Mucosa of descending colon (tissue), 3 donors: ENCODE measurements around the gene NMNAT3. TPM values are rescaled to one million over a fixed set of nuclear protein-coding genes. Genes with fewer than 3 reads are reported as not detected.

Experiments used
- ATAC-seq: fragments of 200-7000 bp; cut with Tn5 transposase; one replicate; pipeline ENCODE4 v1.9.1; 2020; ENCODE audit warnings: mild to moderate bottlenecking, moderate library complexity
- DNase-seq, 3 donors: peaks; one replicate each; pipeline ENCODE4 v3.0.0-alpha.2; 2020
- H3K36me3 ChIP-seq: fragments of 200-600 bp; one replicate; pipeline ENCODE4 v1.8.0; 2021; ENCODE audit warnings: low read depth, mild to moderate bottlenecking
- H3K4me1 ChIP-seq: fragments of 200-600 bp; one replicate; pipeline ENCODE4 v1.8.0; 2021; ENCODE audit warnings: low read depth, mild to moderate bottlenecking
- H3K4me3 ChIP-seq: fragments of 200-600 bp; one replicate; pipeline ENCODE4 v1.8.0; 2021; ENCODE audit warnings: mild to moderate bottlenecking
- H3K9me3 ChIP-seq: fragments of 200-600 bp; one replicate; pipeline ENCODE4 v1.8.0; 2021; ENCODE audit warnings: mild to moderate bottlenecking
- intact Hi-C, 2 donors: fragments of 100-400 bp; cut with DNase I in 1 of 2; cut with micrococcal nuclease in 1 of 2; formaldehyde crosslinking; loops; one replicate each; pipeline versions ENCODE4 v1.11.0 to v1.11.1; 2022; cut with DNase I, micrococcal nuclease
- total RNA-seq, 3 donors: library from RNA; stranded (reverse); fragmentation: NEBNext Ultra II Directional in 2 of 3; extraction: Animal tissue kit (Norgen Biotek cat#: 25700) in 2 of 3; gene quantifications; one replicate each; pipeline versions ENCODE4 v1.2.1 to v1.2.4, GENCODE V29; 2021 to 2023
- TF ChIP-seq, protein P1 (sequence below): fragments of 200-600 bp; IDR thresholded peaks from one replicate; pipeline ENCODE4 v1.8.0; 2022; ENCODE audit warnings: antibody characterized with exemption, mild to moderate bottlenecking
- donor health status: DM: no; HTN: no; CAD: no; lungs with moderate emphysema.
- donor health status: DM: no; HTN: no; CAD: no.
- donor health status: DM: no; HTN: yes; CAD: no.

NMNAT3 gene
- total RNA-seq, 3 donors from 2014 or later, result 7.9 to 11.9 (median 10.7) TPM

DNA sequence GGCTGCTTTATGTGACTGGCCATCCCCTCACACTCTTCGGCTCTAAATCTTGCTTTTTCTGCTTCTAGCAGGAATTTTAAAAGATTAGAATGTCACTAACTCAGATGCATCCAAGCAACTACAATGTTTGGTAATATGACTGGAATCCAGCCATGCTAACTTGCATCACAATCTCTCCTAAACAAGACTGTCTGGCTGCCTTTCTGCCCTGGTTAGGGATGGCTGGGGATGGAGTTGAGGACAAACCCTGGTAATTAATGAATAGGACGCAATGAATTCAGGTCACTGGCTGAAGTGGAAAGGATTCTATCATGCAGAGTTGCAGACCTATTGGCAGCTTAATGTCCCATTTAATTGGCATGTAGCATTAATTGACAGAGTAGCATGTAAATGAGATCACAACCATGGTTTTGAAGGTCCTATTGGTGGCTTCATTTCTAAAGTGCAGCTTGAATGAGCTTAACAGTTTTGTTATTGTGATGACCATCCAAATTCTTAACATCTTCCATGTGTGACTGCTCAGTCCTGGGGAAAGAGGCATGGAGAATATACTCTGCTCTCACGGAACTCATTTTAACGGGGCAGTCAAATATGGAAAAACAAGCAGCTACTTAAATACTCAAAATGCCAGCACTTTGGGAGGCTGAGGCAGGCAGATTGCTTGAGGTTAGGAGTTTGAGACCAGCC lies 21.7 kb downstream of the NMNAT3 start:
- Histone ChIP-seq H3K4me3 (no peak overlapping the region), H3K9me3 (no peaks in the 10 kb centered on the region), H3K4me1 (no peaks in the 10 kb centered on the region), H3K36me3 (no peaks in the 10 kb centered on the region)
- intact Hi-C loops, result no loop called here
- DNase-seq (no peak), ATAC-seq (peak; percentile 31)
- TF ChIP-seq, protein P1, sequence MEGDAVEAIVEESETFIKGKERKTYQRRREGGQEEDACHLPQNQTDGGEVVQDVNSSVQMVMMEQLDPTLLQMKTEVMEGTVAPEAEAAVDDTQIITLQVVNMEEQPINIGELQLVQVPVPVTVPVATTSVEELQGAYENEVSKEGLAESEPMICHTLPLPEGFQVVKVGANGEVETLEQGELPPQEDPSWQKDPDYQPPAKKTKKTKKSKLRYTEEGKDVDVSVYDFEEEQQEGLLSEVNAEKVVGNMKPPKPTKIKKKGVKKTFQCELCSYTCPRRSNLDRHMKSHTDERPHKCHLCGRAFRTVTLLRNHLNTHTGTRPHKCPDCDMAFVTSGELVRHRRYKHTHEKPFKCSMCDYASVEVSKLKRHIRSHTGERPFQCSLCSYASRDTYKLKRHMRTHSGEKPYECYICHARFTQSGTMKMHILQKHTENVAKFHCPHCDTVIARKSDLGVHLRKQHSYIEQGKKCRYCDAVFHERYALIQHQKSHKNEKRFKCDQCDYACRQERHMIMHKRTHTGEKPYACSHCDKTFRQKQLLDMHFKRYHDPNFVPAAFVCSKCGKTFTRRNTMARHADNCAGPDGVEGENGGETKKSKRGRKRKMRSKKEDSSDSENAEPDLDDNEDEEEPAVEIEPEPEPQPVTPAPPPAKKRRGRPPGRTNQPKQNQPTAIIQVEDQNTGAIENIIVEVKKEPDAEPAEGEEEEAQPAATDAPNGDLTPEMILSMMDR, result no peak

DNA sequence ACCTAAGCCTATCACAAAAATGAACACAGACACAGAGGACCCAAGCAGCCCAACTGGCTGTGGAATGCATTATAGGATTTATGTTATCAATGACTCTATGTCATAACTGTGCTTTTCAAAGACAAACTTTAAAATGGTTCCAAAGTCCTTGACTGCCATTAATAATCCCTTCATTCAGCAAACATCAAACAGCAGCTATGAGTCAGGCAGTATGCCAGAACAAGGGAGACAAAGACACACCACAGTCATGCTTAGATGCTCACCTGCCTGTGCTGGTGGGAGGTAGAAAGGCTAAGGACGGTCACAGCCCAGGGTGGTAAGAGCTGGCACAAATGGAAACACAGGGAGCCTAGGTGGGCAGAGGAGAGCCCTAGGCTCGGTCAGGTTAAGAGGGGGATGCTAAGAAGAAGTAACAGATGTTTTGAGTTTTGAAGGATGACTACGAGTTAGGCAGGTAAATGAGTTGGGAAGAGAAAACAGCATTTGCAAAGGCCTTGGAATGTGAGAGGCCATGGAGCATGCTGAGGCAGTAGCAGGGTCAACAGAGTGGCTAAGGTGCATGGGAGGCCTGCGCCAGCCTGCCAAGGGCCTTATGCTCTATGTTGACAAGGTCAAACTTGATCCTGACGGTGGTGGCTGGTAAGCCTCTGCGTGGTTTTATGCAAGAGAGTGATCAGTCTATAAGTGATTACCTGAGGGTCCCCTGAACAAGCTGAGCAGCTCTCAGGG lies 23.0 kb downstream of the NMNAT3 start:
- Histone ChIP-seq H3K4me1 (no peaks in the 10 kb centered on the region), H3K9me3 (no peaks in the 10 kb centered on the region), H3K4me3 (no peak overlapping the region), H3K36me3 (no peaks in the 10 kb centered on the region)
- TF ChIP-seq, protein P1, result no peak
- intact Hi-C loops, result no loop called here
- DNase-seq (no peak), ATAC-seq (peak; percentile 59)

DNA sequence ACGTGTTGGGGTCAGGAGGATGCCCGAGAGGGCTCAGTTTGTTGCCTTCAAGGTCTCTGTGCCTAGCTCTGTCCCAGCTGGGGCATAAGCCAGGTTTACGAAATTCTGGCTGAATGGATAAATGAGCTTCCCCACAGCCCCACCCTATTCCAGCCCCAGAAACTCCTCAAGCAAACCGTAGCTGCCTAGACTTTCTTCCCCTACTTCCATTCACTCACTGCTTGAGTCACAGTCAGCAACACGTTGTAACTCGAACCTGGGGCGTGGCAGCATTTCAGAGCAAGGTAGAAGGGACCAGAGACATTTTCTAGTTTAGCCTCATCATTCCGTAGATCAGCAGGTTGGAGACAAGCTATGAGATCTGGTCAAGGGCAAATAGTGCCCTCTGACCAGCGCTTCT lies 24.2 kb downstream of the NMNAT3 start:
- no peak overlapping the region for H3K4me3 ChIP-seq
- H3K36me3 ChIP-seq, result no peaks in the 10 kb centered on the region
- H3K4me1 ChIP-seq, result no peaks in the 10 kb centered on the region
- ATAC-seq, result peak; percentile 28
- DNase-seq, result no peak
- no peaks in the 10 kb centered on the region for H3K9me3 ChIP-seq
- TF ChIP-seq, protein P1, result no peak
- intact Hi-C loops, result no loop called here

DNA sequence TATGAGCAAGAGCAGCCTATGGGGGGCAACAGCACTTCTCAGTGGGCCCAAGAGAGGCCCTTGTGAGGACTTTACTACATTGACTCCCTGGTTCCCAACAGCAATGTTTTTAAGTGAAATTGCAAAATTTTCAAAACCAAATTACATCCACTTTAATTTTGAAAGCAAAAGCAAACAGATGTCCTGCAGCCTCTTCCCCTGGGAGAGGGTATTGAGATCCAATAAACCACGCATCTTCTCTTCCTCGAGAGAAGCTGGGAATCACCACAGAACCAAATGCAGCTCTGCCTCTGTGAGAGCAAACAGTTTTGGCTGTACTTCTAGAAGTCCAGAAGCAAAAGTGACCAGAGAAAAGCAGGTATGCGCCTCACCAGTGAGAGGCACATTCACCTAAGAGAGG lies 25.2 kb downstream of the NMNAT3 start:
- Histone ChIP-seq H3K9me3 (no peaks in the 10 kb centered on the region), H3K4me1 (no peaks in the 10 kb centered on the region), H3K4me3 (no peak overlapping the region), H3K36me3 (no peaks in the 10 kb centered on the region)
- TF ChIP-seq, protein P1, result no peak
- intact Hi-C loops, result no loop called here
- ATAC-seq (no peak), DNase-seq (no peak)

DNA sequence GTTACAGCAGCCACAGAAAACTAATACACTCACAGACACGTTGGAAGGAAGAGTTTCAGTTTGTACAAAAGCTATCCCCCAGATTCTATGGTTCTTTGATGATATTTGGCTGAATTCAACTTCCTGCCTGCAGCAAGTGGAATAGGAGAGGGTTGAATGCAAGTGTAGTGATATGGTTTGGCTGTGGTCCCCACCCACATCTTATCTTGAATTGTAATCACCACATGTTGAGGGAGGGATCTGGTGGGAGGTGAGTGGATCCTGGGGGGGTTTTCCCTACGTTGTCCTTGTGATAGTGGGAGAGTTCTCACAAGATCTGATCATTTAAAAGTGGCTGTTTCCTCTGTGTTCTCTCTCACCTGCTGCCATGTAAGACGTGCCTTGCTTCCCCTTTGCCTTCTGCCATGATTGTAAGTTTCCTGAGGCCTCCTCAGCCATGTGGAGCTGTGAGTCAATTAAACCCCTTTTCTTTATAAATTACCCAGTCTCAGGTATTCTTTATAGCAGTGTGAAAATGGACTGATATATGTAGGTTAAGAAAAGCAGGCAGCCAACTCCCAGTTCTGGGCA lies 29.8 kb downstream of the NMNAT3 start:
- no peak for ATAC-seq

More for the DNA sequence above, 29.8 kb downstream of the NMNAT3 start:
- TF ChIP-seq, protein P1, result no peak
- intact Hi-C loops, result no loop called here
- H3K4me1 ChIP-seq, result no peaks in the 10 kb centered on the region
- no peaks in the 10 kb centered on the region for H3K36me3 ChIP-seq
- no peaks in the 10 kb centered on the region for H3K9me3 ChIP-seq
- no peak overlapping the region for H3K4me3 ChIP-seq
- DNase-seq, result no peak
